SK-N-SH (cell line): ENCODE measurements around the gene KCNK17.

Experiments
- ELF1 ChIP-seq: IDR thresholded peaks from 2 replicates; pipeline ENCODE4 v1.4.0; 2012
- FOXM1 ChIP-seq: IDR thresholded peaks from 2 replicates; pipeline ENCODE4 v1.4.0; 2012; ENCODE audit warnings: low read depth, mild to moderate bottlenecking
- MEF2A ChIP-seq: IDR thresholded peaks from 2 replicates; pipeline ENCODE4 v1.4.0; 2012; ENCODE audit warnings: low read depth, borderline replicate concordance
- TF ChIP-seq, protein P1 (sequence below): fragments of 150-350 bp; IDR thresholded peaks from 2 replicates; pipeline ENCODE4 v1.6.1; 2016; ENCODE audit warnings: mild to moderate bottlenecking, low read depth, low read length
- TF ChIP-seq, protein P2 (sequence below): fragments of 200-600 bp; sonication (generic); IDR thresholded peaks from 2 replicates; pipeline ENCODE4 v1.6.1; 2017; ENCODE audit warnings: antibody characterized with exemption, mild to moderate bottlenecking, moderate library complexity
- TF ChIP-seq, protein P3 (sequence below): fragments of 150-350 bp; IDR thresholded peaks from 2 replicates; pipeline ENCODE4 v1.6.1; 2017; ENCODE audit warnings: antibody characterized with exemption, low read length, low read depth, borderline replicate concordance
- TF ChIP-seq, protein P4 (sequence below): IDR thresholded peaks from 2 replicates; pipeline ENCODE4 v1.6.1; 2012; ENCODE audit warnings: mild to moderate bottlenecking, low read depth, low read length, moderate library complexity

DNA sequence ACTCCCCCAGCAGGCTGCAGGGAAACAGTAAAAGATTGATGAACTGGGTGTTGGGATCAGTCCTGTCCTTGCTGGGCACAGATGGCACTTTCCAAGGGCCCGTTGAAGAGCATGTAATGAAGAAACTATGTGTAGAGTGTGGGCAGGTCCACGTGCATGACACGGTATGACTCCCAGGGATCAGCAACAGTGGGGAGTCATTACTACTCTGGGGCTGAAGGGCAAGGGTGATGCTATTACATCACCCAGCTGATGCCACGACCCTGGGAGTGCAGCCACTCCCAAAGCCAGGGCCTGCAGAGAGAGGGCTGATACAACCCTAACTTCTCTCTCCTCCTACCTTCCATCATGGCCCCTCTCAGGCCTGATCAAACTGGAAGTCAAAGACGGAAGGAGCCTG is 20.1 kb downstream of the KCNK17 start:
- TF ChIP-seq, protein P1, sequence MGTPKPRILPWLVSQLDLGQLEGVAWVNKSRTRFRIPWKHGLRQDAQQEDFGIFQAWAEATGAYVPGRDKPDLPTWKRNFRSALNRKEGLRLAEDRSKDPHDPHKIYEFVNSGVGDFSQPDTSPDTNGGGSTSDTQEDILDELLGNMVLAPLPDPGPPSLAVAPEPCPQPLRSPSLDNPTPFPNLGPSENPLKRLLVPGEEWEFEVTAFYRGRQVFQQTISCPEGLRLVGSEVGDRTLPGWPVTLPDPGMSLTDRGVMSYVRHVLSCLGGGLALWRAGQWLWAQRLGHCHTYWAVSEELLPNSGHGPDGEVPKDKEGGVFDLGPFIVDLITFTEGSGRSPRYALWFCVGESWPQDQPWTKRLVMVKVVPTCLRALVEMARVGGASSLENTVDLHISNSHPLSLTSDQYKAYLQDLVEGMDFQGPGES: no peak
- TF ChIP-seq, protein P2, sequence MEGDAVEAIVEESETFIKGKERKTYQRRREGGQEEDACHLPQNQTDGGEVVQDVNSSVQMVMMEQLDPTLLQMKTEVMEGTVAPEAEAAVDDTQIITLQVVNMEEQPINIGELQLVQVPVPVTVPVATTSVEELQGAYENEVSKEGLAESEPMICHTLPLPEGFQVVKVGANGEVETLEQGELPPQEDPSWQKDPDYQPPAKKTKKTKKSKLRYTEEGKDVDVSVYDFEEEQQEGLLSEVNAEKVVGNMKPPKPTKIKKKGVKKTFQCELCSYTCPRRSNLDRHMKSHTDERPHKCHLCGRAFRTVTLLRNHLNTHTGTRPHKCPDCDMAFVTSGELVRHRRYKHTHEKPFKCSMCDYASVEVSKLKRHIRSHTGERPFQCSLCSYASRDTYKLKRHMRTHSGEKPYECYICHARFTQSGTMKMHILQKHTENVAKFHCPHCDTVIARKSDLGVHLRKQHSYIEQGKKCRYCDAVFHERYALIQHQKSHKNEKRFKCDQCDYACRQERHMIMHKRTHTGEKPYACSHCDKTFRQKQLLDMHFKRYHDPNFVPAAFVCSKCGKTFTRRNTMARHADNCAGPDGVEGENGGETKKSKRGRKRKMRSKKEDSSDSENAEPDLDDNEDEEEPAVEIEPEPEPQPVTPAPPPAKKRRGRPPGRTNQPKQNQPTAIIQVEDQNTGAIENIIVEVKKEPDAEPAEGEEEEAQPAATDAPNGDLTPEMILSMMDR: no peak
- TF ChIP-seq MEF2A (no peak), ELF1 (no peak), FOXM1 (no peak)
- TF ChIP-seq, protein P3, sequence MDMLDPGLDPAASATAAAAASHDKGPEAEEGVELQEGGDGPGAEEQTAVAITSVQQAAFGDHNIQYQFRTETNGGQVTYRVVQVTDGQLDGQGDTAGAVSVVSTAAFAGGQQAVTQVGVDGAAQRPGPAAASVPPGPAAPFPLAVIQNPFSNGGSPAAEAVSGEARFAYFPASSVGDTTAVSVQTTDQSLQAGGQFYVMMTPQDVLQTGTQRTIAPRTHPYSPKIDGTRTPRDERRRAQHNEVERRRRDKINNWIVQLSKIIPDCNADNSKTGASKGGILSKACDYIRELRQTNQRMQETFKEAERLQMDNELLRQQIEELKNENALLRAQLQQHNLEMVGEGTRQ: no peak
- TF ChIP-seq, protein P4, sequence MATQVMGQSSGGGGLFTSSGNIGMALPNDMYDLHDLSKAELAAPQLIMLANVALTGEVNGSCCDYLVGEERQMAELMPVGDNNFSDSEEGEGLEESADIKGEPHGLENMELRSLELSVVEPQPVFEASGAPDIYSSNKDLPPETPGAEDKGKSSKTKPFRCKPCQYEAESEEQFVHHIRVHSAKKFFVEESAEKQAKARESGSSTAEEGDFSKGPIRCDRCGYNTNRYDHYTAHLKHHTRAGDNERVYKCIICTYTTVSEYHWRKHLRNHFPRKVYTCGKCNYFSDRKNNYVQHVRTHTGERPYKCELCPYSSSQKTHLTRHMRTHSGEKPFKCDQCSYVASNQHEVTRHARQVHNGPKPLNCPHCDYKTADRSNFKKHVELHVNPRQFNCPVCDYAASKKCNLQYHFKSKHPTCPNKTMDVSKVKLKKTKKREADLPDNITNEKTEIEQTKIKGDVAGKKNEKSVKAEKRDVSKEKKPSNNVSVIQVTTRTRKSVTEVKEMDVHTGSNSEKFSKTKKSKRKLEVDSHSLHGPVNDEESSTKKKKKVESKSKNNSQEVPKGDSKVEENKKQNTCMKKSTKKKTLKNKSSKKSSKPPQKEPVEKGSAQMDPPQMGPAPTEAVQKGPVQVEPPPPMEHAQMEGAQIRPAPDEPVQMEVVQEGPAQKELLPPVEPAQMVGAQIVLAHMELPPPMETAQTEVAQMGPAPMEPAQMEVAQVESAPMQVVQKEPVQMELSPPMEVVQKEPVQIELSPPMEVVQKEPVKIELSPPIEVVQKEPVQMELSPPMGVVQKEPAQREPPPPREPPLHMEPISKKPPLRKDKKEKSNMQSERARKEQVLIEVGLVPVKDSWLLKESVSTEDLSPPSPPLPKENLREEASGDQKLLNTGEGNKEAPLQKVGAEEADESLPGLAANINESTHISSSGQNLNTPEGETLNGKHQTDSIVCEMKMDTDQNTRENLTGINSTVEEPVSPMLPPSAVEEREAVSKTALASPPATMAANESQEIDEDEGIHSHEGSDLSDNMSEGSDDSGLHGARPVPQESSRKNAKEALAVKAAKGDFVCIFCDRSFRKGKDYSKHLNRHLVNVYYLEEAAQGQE: no peak
